HG02970 (cell line): ENCODE measurements around the gene SLX9.

ENCODE experiments used
- ATAC-seq: cut with Tn5 transposase; IDR thresholded peaks from one replicate; pipeline ENCODE4 v1.9.1; 2021; ENCODE audit warnings: mild to moderate bottlenecking, moderate library complexity, moderate number of reproducible peaks; ENCODE audit not compliant: unreplicated experiment, low FRiP score

The SLX9 gene

GRCh38 chr21:44998621-44999427, 59.0 kb downstream of the SLX9 start:
- no peak for ATAC-seq

DNA sequence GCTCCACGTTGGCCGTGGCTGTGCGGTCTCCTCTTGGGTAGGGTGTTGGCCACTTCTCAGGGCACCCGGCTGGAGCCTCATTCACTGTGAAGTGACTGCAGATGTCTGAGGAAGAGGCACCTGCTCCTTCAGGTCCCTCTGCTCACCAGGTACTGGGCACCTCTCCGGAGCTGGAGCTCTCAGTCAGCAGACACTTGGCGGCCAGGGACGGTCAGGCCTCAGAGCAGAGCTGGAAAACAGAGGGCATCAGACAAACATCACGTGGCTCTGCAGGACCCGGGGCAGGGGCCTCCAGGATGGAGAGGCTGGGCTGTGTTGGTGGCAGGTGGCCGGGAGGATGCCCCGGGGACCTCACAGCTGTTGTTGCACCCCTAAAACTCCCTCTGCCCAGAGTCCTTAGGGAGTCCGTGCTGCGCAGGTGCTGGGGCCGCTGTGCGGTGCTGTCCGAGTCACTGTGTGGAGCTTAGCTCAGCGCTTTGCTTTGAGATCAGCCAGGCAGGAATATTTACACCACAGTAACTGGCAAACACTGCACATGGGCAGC, 59.7 kb downstream of the SLX9 start:
- ATAC-seq: no peak

GRCh38 chr21:44999972-45000636, 60.3 kb downstream of the SLX9 start:
- no peak for ATAC-seq

GRCh38 chr21:45000637-45001133, 60.9 kb downstream of the SLX9 start:
- ATAC-seq: no peak

GRCh38 chr21:45001134-45002095, 61.6 kb downstream of the SLX9 start:
- ATAC-seq: no peak

- no peak for ATAC-seq
Observed at GRCh38 chr21:45002381-45003204, 62.8 kb downstream of the SLX9 start.

DNA sequence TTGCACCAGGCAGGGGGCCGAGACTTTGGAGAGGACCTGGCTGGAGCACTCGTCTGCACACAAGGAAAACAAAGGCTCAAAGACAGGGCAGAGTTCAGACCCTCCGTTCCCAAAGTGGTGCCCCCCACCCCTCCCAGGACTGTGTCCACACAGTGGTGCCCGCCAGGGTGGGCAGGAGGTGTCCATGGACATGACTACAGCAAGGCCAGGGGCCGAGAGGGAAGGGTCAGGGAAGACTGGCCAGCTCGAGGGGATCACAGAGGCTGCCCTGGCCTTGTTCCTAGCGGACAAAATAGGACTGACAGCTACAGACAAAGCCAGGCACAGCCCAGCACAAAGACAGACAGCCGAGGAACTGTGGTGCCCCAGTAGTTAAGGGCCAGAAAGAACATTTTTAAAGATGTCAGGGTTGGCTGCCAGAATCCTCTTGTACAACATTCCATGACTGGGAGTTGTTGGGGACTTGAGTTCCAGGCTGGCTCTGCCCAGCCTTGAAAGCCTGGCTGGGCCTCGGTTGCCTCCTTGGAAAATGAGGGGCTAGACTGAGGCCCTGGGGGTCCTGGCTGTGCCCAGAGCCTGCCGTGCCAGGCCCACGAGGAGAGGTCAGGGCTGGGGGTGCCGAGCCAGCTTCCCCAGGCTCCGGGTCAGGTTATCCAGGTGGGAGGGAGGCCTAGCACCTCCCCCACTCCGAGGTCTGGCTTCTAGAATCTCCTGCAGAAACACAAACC, 63.7 kb downstream of the SLX9 start:
- no peak for ATAC-seq

DNA sequence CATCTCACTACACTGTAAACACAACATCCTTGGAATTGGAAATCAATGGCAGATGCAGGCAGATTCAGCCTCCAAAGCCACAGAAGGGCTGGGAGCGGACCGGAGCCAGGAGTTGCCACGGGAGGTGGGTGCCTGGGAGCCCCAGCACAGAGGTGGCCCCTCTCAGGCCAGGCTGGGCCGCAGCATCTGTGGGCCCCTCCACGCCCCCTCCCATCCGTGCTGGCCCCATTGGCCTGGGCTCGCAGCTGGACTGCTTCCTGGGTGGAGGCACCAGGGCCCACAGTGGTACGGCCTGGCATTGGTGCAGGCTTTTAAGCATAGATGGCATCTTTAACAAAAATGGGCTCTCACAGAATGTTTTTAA, 64.2 kb downstream of the SLX9 start:
- no peak for ATAC-seq

DNA sequence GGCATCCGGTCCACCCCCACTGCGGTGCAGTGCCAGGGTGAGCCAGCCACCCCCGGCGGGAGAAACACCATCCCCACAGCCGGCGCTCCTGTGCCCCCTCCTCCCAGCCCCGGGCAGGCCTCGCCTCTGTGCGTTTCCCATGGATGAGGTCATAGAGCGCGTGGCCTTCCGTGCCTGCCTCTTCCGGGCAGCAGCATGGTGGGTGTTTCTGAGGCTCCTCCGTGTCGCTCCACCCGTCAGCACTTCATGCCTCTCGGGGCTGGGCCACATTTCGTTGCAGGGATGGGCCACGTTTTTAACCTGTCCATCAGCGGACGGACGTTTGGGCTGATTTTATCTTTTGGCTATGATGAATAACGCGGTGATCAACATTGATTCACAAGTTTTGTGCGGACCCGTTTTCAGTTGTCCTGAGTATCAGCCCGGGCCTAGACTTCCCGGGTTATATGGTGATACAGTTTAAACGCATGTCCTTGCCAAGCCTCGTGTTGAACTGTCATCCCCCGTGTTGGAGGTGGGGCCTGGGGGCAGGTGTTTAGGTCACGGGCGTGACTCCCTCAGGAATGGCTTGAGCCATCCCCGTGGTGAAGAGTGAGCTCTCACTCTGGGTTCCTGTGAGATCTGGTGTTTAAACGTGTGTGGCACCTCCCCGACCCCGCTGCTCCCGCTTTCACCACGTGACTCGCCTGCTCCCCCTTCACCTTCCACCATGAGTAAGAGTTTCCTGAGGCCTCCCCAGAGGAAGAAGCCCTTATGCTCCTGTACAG, 64.8 kb downstream of the SLX9 start:
- ATAC-seq: no peak

DNA sequence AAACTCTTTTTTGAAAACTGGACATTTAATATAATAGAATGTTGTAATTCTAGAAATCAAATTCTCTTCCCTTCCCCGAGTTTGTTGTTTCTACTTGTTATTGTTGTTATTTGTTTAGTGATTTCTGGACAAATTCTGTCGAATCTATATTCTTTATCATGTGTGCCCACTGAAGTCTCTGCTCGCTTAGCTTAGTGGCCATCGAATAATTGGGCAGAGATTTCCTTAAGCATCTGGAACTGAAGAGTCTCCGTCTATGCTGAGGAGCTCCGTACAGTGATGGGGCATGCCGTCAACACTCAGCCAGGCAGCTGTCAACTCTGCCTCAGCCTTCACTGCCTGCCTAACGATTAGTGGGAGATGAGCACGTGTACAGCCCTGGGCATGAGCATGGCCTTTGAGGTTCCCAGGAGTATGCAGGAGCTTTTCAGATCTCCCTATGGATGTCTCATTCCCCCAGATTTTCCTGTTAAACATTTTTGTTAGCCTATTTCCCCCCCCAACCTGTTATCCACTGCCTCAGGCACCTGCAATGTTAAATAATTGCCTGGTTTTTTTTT, 66.8 kb downstream of the SLX9 start:
- no peak for ATAC-seq

- no peak for ATAC-seq
Observed at GRCh38 chr21:45009616-45010015, 69.8 kb downstream of the SLX9 start.

DNA sequence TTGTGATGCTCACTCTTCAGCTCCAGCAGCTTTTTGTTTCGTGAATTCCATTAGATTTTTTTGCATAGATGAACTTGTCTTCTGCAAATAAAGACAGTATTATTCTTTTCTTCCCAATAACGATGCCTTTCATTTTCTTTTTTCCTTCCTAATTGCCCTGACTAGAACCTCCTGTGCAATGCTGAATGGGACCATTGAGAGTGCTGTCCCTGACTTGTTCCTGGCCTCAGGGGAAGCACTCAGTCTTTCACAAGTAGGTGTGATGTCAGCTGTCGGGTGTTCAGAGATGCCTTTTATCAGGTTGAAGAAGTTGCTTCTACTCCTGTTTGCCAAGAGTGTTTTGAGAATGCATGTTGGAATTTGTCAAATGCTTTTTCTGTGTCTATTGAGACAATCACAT, 70.3 kb downstream of the SLX9 start:
- ATAC-seq: no peak

DNA sequence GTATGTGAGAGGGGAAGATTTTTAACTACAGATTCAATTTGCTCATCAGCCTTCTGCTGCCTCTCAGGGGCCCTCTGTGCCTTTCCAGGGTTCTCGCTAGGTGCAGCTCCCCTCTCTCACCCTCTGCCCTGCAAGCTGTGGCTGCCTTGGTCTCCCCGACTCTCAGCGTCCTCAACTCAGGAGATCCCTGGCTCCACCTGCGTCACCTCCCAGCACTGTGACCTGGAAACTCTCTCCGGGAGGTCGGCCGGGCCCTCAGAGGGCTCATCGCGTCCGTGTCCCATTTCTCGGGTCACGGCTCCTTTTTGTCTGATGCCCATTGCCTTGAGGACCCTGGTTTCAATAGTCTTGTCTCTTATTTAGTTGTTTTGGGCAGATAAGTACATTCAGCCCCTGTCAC, 71.0 kb downstream of the SLX9 start:
- ATAC-seq: no peak

DNA sequence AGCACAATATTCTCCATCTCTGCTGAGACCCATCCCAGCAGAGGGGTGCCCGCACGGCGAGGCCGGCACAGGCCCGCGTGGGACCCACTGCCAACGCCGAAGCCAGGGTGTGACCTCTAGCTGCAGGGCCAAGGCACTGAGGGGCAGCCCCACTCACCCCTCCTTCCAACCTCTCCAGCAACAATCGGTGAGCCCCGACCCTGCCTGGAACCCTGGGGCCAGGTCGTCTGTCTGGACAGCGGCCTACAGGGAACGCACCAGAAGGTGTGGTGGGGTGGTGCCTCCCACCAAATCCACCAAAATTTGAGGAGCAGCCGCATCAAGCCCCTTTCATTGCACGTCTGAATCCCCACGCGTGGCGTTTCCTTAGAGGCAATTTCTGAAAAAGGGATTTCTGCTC, 71.6 kb downstream of the SLX9 start:
- ATAC-seq: no peak

GRCh38 chr21:45011911-45012661, 72.3 kb downstream of the SLX9 start:
- no peak for ATAC-seq

DNA sequence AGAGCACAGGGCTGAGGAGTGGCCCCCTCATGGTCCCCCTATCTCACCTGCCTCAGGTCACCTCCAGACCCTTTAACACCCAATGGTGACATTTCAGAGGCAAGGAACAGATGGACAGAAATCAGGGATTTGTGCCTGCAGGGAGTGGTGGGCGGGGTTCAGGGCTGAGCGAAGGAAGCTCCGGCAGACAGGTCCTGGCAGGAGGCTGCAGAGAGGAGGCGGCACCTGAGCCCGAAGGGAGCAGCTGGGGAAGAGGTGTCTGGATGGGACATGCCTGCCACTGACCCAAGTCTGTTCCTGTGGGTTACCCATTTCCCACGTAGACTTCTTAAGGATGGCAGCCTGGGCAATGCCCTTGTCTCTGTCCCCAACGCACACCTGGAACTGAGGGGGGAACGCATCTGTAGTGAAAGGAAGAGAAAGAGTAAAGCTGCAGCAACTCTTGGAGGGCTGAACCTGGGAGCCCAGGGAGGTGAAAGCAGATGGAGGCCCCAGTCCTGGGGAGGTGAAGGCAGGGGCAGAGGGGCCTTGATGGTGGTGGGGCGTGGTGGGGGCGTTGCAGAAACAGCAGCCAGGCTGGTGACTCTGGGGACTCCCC, 72.9 kb downstream of the SLX9 start:
- no peak for ATAC-seq

- no peak for ATAC-seq
Observed at GRCh38 chr21:45013260-45013841, 73.5 kb downstream of the SLX9 start.
